Measurements from ENCODE around the gene EPHA8. TPM values are rescaled to one million over a fixed set of nuclear protein-coding genes. Genes with fewer than 3 reads are reported as not detected.

The EPHA8 gene
- total and polyA plus RNA-seq, 2 experiments from 2014 or later, result not detected

DNA sequence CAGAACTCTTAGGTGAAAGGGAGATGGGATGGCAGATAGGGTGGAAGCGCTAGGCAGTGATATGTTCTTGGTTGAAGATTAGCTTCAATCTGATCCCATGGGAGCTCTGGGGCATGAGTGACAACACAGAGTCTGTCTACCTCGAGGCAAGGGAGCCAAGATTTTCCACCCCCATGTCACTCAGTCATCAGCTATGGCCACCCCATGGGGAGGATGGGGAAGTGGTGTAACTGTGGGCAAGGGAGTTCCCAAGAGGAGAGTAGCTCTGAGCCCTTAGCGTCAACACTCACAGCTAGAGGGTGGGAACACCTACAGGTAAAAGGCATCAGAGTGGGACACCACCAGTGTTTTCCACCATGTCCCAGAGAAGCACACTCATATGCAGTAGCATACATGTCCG lies 42.9 kb downstream of the EPHA8 start:
- H3K27me3 ChIP-seq (replicated peaks; ENCODE audit: insufficient read depth), result peaks cover 40% of the 10 kb centered on the region
- no peak for DNase-seq
- H3F3A ChIP-seq (ENCODE audit: insufficient read depth), result no peaks in the 10 kb centered on the region
- H4K20me1 ChIP-seq (ENCODE audit: insufficient read depth), result no peaks in the 10 kb centered on the region
- no peak overlapping the region for H3K27ac ChIP-seq
- H3K79me2 ChIP-seq (ENCODE audit: insufficient read depth), result no peaks in the 10 kb centered on the region
- TF ChIP-seq EZH2phosphoT487 (IDR thresholded peaks at IDR 0.05; ENCODE audit: insufficient read depth, low read depth), result no peak
- TF ChIP-seq EZH2 (IDR thresholded peaks at IDR 0.05; ENCODE audit: insufficient read depth, poor library complexity, severe bottlenecking), result no peak
- no peak overlapping the region for H3K4me2 ChIP-seq (ENCODE audit: unreplicated experiment)
- no peak overlapping the region for H2AFZ ChIP-seq
- no peaks in the 10 kb centered on the region for H3K4me1 ChIP-seq (ENCODE audit: insufficient read depth)
- H3K9ac ChIP-seq, result no peak overlapping the region
- in situ Hi-C loops (cut with MboI), result no loop called here
- no peaks in the 10 kb centered on the region for H3K36me3 ChIP-seq (ENCODE audit: low read depth)
- no peaks in the 10 kb centered on the region for H3K9me3 ChIP-seq (ENCODE audit: low read depth)
- H3K9me2 ChIP-seq (ENCODE audit: insufficient read depth), result no peaks in the 10 kb centered on the region
- WGBS, 2 experiments (ENCODE audit: low coverage in 1 of 2, low lambda C conversion rate in 2 of 2, missing lambda C conversion rate in 2 of 2), result 60 to 61% methylated on average over 4 of the region's 4 CpGs
- H3K4me3 ChIP-seq, result no peak overlapping the region

DNA sequence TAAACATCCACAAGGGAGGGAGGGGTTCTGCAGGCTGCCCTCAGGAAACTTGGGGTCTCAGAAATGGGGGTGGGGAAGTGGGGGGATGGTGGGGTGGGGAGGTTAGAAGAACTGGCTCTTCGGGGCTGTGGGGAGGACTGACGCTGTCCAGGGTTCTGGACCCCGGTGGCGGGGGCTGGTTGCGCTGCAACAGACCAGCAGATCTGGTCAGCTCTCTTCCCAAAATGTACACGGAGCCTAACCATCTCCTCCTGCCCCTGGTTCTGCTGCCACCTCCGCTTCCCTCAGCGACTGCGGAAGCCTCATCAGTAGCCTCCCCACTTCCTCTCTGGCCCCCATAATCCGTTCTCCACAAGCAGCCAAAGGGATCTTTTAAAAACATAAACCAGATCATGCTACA lies 43.9 kb downstream of the EPHA8 start:
- no peak overlapping the region for H3K9ac ChIP-seq
- H3K79me2 ChIP-seq (ENCODE audit: insufficient read depth), result no peaks in the 10 kb centered on the region
- in situ Hi-C loops (cut with MboI), result no loop called here
- DNase-seq, result no peak
- H3K4me2 ChIP-seq (ENCODE audit: unreplicated experiment), result no peak overlapping the region
- H3F3A ChIP-seq (ENCODE audit: insufficient read depth), result no peaks in the 10 kb centered on the region
- H2AFZ ChIP-seq, result no peak overlapping the region
- no peaks in the 10 kb centered on the region for H4K20me1 ChIP-seq (ENCODE audit: insufficient read depth)
- peaks cover 40% of the 10 kb centered on the region for H3K27me3 ChIP-seq (replicated peaks; ENCODE audit: insufficient read depth)
- no peaks in the 10 kb centered on the region for H3K4me1 ChIP-seq (ENCODE audit: insufficient read depth)
- no peaks in the 10 kb centered on the region for H3K36me3 ChIP-seq (ENCODE audit: low read depth)
- no peaks in the 10 kb centered on the region for H3K9me2 ChIP-seq (ENCODE audit: insufficient read depth)
- no peak overlapping the region for H3K27ac ChIP-seq
- no peak overlapping the region for H3K4me3 ChIP-seq
- H3K9me3 ChIP-seq (ENCODE audit: low read depth), result no peaks in the 10 kb centered on the region
- WGBS, 2 experiments (ENCODE audit: low coverage in 1 of 2, low lambda C conversion rate in 2 of 2, missing lambda C conversion rate in 2 of 2), result 14 to 15% methylated on average over 9 to 10 of the region's 10 CpGs
- no peak for TF ChIP-seq EZH2 (IDR thresholded peaks at IDR 0.05; ENCODE audit: insufficient read depth, poor library complexity, severe bottlenecking)
- TF ChIP-seq EZH2phosphoT487 (IDR thresholded peaks at IDR 0.05; ENCODE audit: insufficient read depth, low read depth), result no peak

GRCh38 chr1:22608361-22608760 lies 45.1 kb downstream of the EPHA8 start:
- no peaks in the 10 kb centered on the region for H4K20me1 ChIP-seq (ENCODE audit: insufficient read depth)
- H3K9ac ChIP-seq, result no peak overlapping the region
- WGBS, 2 experiments (ENCODE audit: low coverage in 1 of 2, low lambda C conversion rate in 2 of 2, missing lambda C conversion rate in 2 of 2), result 19 to 25% methylated on average over 3 of the region's 3 CpGs
- no peaks in the 10 kb centered on the region for H3K4me1 ChIP-seq (ENCODE audit: insufficient read depth)
- no peak overlapping the region for H2AFZ ChIP-seq
- TF ChIP-seq EZH2 (IDR thresholded peaks at IDR 0.05; ENCODE audit: insufficient read depth, poor library complexity, severe bottlenecking), result no peak
- H3K4me2 ChIP-seq (ENCODE audit: unreplicated experiment), result no peak overlapping the region
- H3K36me3 ChIP-seq (ENCODE audit: low read depth), result no peaks in the 10 kb centered on the region
- H3K9me2 ChIP-seq (ENCODE audit: insufficient read depth), result no peaks in the 10 kb centered on the region
- no peaks in the 10 kb centered on the region for H3K79me2 ChIP-seq (ENCODE audit: insufficient read depth)
- H3K27me3 ChIP-seq (replicated peaks; ENCODE audit: insufficient read depth), result peaks cover 45% of the 10 kb centered on the region
- no peak for DNase-seq
- in situ Hi-C loops (cut with MboI), result no loop called here
- H3K9me3 ChIP-seq (ENCODE audit: low read depth), result no peaks in the 10 kb centered on the region
- no peak overlapping the region for H3K4me3 ChIP-seq
- H3K27ac ChIP-seq, result no peak overlapping the region
- no peaks in the 10 kb centered on the region for H3F3A ChIP-seq (ENCODE audit: insufficient read depth)

GRCh38 chr1:22609291-22609690 lies 46.0 kb downstream of the EPHA8 start:
- Histone ChIP-seq H3K9me3 (ENCODE audit: low read depth) (no peaks in the 10 kb centered on the region), H2AFZ (no peak overlapping the region), H4K20me1 (ENCODE audit: insufficient read depth) (no peaks in the 10 kb centered on the region), H3K79me2 (ENCODE audit: insufficient read depth) (no peaks in the 10 kb centered on the region), H3K36me3 (ENCODE audit: low read depth) (no peaks in the 10 kb centered on the region), H3K4me2 (ENCODE audit: unreplicated experiment) (no peak overlapping the region), H3K4me1 (ENCODE audit: insufficient read depth) (no peaks in the 10 kb centered on the region), H3F3A (ENCODE audit: insufficient read depth) (no peaks in the 10 kb centered on the region), H3K4me3 (no peak overlapping the region), H3K9ac (no peak overlapping the region), H3K27me3 (replicated peaks; ENCODE audit: insufficient read depth) (peaks cover 39% of the 10 kb centered on the region), H3K9me2 (ENCODE audit: insufficient read depth) (no peaks in the 10 kb centered on the region), H3K27ac (no peak overlapping the region)
- TF ChIP-seq EZH2phosphoT487 (IDR thresholded peaks at IDR 0.05; ENCODE audit: insufficient read depth, low read depth) (no peak), EZH2 (IDR thresholded peaks at IDR 0.05; ENCODE audit: insufficient read depth, poor library complexity, severe bottlenecking) (no peak)
- in situ Hi-C loops (cut with MboI), result no loop called here
- WGBS, 2 experiments (ENCODE audit: low coverage in 1 of 2, low lambda C conversion rate in 2 of 2, missing lambda C conversion rate in 2 of 2), result 6 to 10% methylated on average over 6 of the region's 6 CpGs
- no peak for DNase-seq

DNA sequence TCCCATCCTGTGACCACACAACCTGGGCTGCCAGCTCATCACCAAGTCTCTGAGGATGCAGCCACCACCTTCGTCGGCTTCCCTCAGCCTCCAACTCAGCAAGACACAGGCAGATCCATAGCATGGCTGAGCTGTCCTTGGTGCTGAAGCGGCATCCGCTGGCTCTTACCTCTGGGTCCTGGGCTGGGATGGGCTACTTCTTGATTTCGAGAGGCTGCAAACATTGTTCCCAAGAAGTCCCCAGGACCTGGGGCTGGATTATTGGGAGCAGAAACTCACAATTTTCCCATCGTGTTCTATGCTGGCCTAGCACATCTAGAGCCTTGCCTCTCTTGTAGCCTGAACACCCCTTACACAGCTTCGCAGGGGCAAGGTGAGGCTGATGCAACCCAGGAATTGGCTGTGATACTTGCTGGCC lies 48.2 kb downstream of the EPHA8 start:
- no peaks in the 10 kb centered on the region for H3K9me2 ChIP-seq (ENCODE audit: insufficient read depth)
- H3K9ac ChIP-seq, result no peak overlapping the region
- no peak overlapping the region for H3K4me3 ChIP-seq
- H3K79me2 ChIP-seq (ENCODE audit: insufficient read depth), result no peaks in the 10 kb centered on the region
- H3K27ac ChIP-seq, result no peak overlapping the region
- peak; percentile 60 for DNase-seq
- no peaks in the 10 kb centered on the region for H3F3A ChIP-seq (ENCODE audit: insufficient read depth)
- H2AFZ ChIP-seq, result no peak overlapping the region
- no peaks in the 10 kb centered on the region for H3K36me3 ChIP-seq (ENCODE audit: low read depth)
- in situ Hi-C loops (cut with MboI), result no loop called here
- H3K4me2 ChIP-seq (ENCODE audit: unreplicated experiment), result no peak overlapping the region
- no peak for TF ChIP-seq EZH2phosphoT487 (IDR thresholded peaks at IDR 0.05; ENCODE audit: insufficient read depth, low read depth)
- no peak for TF ChIP-seq EZH2 (IDR thresholded peaks at IDR 0.05; ENCODE audit: insufficient read depth, poor library complexity, severe bottlenecking)
- no peaks in the 10 kb centered on the region for H3K4me1 ChIP-seq (ENCODE audit: insufficient read depth)
- H4K20me1 ChIP-seq (ENCODE audit: insufficient read depth), result no peaks in the 10 kb centered on the region
- WGBS, 2 experiments (ENCODE audit: low coverage in 1 of 2, low lambda C conversion rate in 2 of 2, missing lambda C conversion rate in 2 of 2), result 19 to 22% methylated on average over 6 to 7 of the region's 7 CpGs
- H3K27me3 ChIP-seq (replicated peaks; ENCODE audit: insufficient read depth), result peaks cover 32% of the 10 kb centered on the region
- H3K9me3 ChIP-seq (ENCODE audit: low read depth), result no peaks in the 10 kb centered on the region

Data from GM23248 (cell line).